22Rv1 (cell line): ENCODE measurements around the gene ZNF80.

Experiments
- ZFX ChIP-seq: fragments of 450-650 bp; IDR thresholded peaks from 2 replicates; pipeline ENCODE4 v1.6.1; 2017; ENCODE audit warnings: antibody characterized with exemption, borderline replicate concordance
- TF ChIP-seq, protein P1 (sequence below): fragments of 450-650 bp; IDR thresholded peaks from 2 replicates; pipeline ENCODE4 v1.5.1; 2017; ENCODE audit warnings: mild to moderate bottlenecking

DNA sequence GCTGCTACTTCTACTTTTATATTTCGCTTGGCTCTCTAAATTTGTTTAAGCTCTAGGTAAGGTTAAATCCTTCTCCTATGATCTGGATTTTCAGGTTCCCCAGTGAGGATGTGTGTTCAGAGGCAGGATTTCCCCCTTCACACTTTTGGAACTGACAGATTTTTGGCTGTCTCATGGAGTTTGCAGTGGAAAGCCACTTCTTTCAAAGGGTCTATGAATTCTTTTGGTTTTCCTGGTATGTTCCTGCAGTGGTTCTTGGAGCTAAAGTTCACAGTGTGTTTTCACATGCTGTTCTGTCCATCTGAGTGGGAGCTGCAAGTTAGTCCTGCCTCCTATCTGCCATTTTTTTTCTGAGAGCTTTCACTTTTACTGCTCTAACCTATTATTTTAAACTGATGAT, 34.9 kb upstream of the ZNF80 start:
- TF ChIP-seq, protein P1, sequence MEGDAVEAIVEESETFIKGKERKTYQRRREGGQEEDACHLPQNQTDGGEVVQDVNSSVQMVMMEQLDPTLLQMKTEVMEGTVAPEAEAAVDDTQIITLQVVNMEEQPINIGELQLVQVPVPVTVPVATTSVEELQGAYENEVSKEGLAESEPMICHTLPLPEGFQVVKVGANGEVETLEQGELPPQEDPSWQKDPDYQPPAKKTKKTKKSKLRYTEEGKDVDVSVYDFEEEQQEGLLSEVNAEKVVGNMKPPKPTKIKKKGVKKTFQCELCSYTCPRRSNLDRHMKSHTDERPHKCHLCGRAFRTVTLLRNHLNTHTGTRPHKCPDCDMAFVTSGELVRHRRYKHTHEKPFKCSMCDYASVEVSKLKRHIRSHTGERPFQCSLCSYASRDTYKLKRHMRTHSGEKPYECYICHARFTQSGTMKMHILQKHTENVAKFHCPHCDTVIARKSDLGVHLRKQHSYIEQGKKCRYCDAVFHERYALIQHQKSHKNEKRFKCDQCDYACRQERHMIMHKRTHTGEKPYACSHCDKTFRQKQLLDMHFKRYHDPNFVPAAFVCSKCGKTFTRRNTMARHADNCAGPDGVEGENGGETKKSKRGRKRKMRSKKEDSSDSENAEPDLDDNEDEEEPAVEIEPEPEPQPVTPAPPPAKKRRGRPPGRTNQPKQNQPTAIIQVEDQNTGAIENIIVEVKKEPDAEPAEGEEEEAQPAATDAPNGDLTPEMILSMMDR, result no peak
- no peak for TF ChIP-seq ZFX
